ENCODE data around the gene TEAD1. TPM values are rescaled to one million over a fixed set of nuclear protein-coding genes. Genes with fewer than 3 reads are reported as not detected.

The TEAD1 gene
- total and polyA plus RNA-seq, 2 donors (not counting 3 experiments of a cell fraction or from before 2014, with no cell fraction given), result 15.3 to 49.0 TPM

DNA sequence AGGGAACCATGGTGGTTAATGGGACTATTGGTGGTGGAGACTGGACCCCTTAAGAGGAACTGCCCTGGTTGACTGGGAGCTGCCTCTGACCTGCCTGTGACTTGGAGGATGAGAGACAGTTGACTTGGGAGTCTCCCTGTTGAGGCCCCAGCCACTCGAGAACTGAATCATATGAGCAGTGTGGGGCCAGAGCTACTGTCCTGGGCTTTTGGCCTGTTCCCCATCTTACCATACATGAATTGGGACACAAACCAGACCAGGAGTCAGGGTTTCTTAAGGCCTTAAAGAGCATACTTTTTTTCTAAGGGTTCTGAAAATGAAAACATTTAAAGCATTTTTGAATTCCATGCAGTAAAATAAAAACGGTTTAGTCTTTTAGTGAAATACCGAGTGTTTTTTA lies 92.8 kb downstream of the TEAD1 start:
- Histone ChIP-seq H3K27me3 (ENCODE audit: control insufficient read depth in 2 of 2, insufficient read depth in 2 of 2, low read length in 2 of 2) (no peaks in the 10 kb centered on the region), H3K79me2 (ENCODE audit: control insufficient read depth, insufficient read depth, low read length) (peaks cover 28% of the 10 kb centered on the region), H3K4me2 (ENCODE audit: insufficient read depth, low read length) (no peak overlapping the region), H3K4me3 (replicated peaks in 1 of 3; ENCODE audit: insufficient read depth in 1 of 3, low read depth in 1 of 3, low read length in 3 of 3) (no peak overlapping the region), H2AFZ (ENCODE audit: low read depth, low read length) (no peak overlapping the region), H3K9me1 (replicated peaks; ENCODE audit: control insufficient read depth, extremely low read depth, insufficient read depth, low read length) (no peaks in the 10 kb centered on the region), H3K27ac (ENCODE audit: insufficient read depth, low read depth, low read length) (no peak overlapping the region), H4K20me1 (replicated peaks; ENCODE audit: control insufficient read depth, extremely low read depth, insufficient read depth, low read length) (no peaks in the 10 kb centered on the region), H3K9ac (replicated peaks; ENCODE audit: extremely low read depth, insufficient read depth, low read length) (no peak overlapping the region), H3K9me3 (replicated peaks; ENCODE audit: control insufficient read depth, insufficient read depth, low read length) (no peaks in the 10 kb centered on the region), H3K36me3 (ENCODE audit: control insufficient read depth in 2 of 2, extremely low read depth in 1 of 2, insufficient read depth in 2 of 2, low read length in 2 of 2) (peaks cover 2 to 3% of the 10 kb centered on the region in 2 experiments), H3K4me1 (ENCODE audit: control insufficient read depth, extremely low read depth, insufficient read depth, low read length) (peaks cover 25% of the 10 kb centered on the region)
- TF ChIP-seq, protein P1, sequence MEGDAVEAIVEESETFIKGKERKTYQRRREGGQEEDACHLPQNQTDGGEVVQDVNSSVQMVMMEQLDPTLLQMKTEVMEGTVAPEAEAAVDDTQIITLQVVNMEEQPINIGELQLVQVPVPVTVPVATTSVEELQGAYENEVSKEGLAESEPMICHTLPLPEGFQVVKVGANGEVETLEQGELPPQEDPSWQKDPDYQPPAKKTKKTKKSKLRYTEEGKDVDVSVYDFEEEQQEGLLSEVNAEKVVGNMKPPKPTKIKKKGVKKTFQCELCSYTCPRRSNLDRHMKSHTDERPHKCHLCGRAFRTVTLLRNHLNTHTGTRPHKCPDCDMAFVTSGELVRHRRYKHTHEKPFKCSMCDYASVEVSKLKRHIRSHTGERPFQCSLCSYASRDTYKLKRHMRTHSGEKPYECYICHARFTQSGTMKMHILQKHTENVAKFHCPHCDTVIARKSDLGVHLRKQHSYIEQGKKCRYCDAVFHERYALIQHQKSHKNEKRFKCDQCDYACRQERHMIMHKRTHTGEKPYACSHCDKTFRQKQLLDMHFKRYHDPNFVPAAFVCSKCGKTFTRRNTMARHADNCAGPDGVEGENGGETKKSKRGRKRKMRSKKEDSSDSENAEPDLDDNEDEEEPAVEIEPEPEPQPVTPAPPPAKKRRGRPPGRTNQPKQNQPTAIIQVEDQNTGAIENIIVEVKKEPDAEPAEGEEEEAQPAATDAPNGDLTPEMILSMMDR (IDR thresholded peaks at IDR 0.05; ENCODE audit: extremely low read depth in 1 of 2, insufficient read depth in 1 of 2, low read depth in 1 of 2, low read length in 2 of 2), result no peak
- TF ChIP-seq FOS (IDR thresholded peaks at IDR 0.05; ENCODE audit: borderline replicate concordance, insufficient read depth, low read length) (no peak), JUN (IDR thresholded peaks at IDR 0.05; ENCODE audit: borderline replicate concordance, insufficient read depth, insufficient read length, low read depth) (no peak)
- dilution Hi-C loops (cut with MboI; ENCODE audit: extremely low pct_ligation_motif_present, low sequenced_read_pairs) (no loop called here), intact Hi-C loops (cut with micrococcal nuclease) (no loop called here)
- BruUV-seq (replicated peaks), result no TSS peak
- ChIA-PET POLR2A (no interaction called here), CTCF (interaction anchor here (1.6 kb wide), 2 partner anchors 48 to 121 kb away, joined by 3 read pairs; no protein-coding TSS in a partner anchor)
- no peak for DNase-seq (ENCODE audit: low read depth, low spot score)
- no peak for FAIRE-seq

DNA sequence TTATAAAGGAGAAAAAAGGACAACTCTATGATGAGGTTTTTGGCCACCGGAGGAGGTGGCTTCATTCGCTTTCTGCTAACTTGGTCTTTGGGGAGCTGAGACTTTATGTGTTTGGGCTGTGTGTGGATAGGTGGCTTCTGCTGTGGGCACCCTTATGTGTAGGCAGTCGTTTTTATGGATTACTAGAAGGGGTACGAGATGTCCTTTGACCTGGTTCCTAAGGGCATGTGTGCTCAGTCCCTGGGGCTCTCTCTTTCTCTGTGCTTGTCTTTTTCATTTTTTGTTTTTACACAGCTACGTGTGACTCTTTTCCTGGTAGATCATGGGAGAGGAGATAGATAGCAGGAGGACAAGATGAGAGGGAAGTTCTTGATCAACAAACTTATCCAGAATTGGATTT lies 93.4 kb downstream of the TEAD1 start:
- Histone ChIP-seq H3K27ac (ENCODE audit: insufficient read depth, low read depth, low read length) (no peak overlapping the region), H3K9me1 (replicated peaks; ENCODE audit: control insufficient read depth, extremely low read depth, insufficient read depth, low read length) (no peaks in the 10 kb centered on the region), H3K9ac (replicated peaks; ENCODE audit: extremely low read depth, insufficient read depth, low read length) (no peak overlapping the region), H3K36me3 (ENCODE audit: control insufficient read depth in 2 of 2, extremely low read depth in 1 of 2, insufficient read depth in 2 of 2, low read length in 2 of 2) (peaks cover 2 to 3% of the 10 kb centered on the region in 2 experiments), H3K9me3 (replicated peaks; ENCODE audit: control insufficient read depth, insufficient read depth, low read length) (no peaks in the 10 kb centered on the region), H3K79me2 (ENCODE audit: control insufficient read depth, insufficient read depth, low read length) (peaks cover 24% of the 10 kb centered on the region), H3K4me3 (replicated peaks in 1 of 3; ENCODE audit: insufficient read depth in 1 of 3, low read depth in 1 of 3, low read length in 3 of 3) (no peak overlapping the region), H3K27me3 (ENCODE audit: control insufficient read depth in 2 of 2, insufficient read depth in 2 of 2, low read length in 2 of 2) (no peaks in the 10 kb centered on the region), H4K20me1 (replicated peaks; ENCODE audit: control insufficient read depth, extremely low read depth, insufficient read depth, low read length) (no peaks in the 10 kb centered on the region), H3K4me1 (ENCODE audit: control insufficient read depth, extremely low read depth, insufficient read depth, low read length) (peaks cover 25% of the 10 kb centered on the region), H3K4me2 (ENCODE audit: insufficient read depth, low read length) (no peak overlapping the region), H2AFZ (ENCODE audit: low read depth, low read length) (no peak overlapping the region)
- TF ChIP-seq, protein P2, sequence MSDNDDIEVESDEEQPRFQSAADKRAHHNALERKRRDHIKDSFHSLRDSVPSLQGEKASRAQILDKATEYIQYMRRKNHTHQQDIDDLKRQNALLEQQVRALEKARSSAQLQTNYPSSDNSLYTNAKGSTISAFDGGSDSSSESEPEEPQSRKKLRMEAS (IDR thresholded peaks at IDR 0.05; ENCODE audit: insufficient read depth, insufficient read length), result no peak
- no peak for TF ChIP-seq POLR2AphosphoS5 (IDR thresholded peaks at IDR 0.05; ENCODE audit: insufficient read depth, low read depth, low read length)
- no peak for TF ChIP-seq MYC (IDR thresholded peaks at IDR 0.05; ENCODE audit: low read depth, low read length)
- TF ChIP-seq POLR2A (IDR thresholded peaks at IDR 0.05; ENCODE audit: low read depth, low read length), result no peak
- TF ChIP-seq GATA2 (IDR thresholded peaks at IDR 0.05; ENCODE audit: insufficient read depth, insufficient read length, low read depth, low read length), result no peak
- TF ChIP-seq, protein P1 (IDR thresholded peaks at IDR 0.05; ENCODE audit: extremely low read depth in 1 of 2, insufficient read depth in 1 of 2, low read depth in 1 of 2, low read length in 2 of 2), result no peak
- CTCF ChIA-PET, result interaction anchor here (1.6 kb wide), 1 partner anchor 121 kb away, joined by 3 read pairs; no protein-coding TSS in a partner anchor
- dilution Hi-C loops (cut with MboI; ENCODE audit: extremely low pct_ligation_motif_present, low sequenced_read_pairs) (no loop called here), intact Hi-C loops (cut with micrococcal nuclease) (no loop called here)
- no peak for DNase-seq (ENCODE audit: low read depth, low spot score)
- no TSS peak for BruUV-seq (replicated peaks)
- no peak for FAIRE-seq
- POLR2A ChIA-PET, result no interaction called here
